Occipital lobe (tissue), 2 donors: ENCODE results near the gene THADA. TPM values are rescaled to one million over a fixed set of nuclear protein-coding genes. Genes with fewer than 3 reads are reported as not detected.

Source experiments
- DNase-seq: peaks from one replicate; lab custom pipeline; 2025; lab: John Stamatoyannopoulos, UW
- total RNA-seq: library from RNA; depleted of rRNA; stranded (reverse); fragments of >200 nt; gene quantifications from one replicate; pipeline ENCODE4 v1.2.3, GENCODE V29; 2014

The THADA gene
- total RNA-seq, 1 donor from 2014 or later: 40.9 TPM

DNA sequence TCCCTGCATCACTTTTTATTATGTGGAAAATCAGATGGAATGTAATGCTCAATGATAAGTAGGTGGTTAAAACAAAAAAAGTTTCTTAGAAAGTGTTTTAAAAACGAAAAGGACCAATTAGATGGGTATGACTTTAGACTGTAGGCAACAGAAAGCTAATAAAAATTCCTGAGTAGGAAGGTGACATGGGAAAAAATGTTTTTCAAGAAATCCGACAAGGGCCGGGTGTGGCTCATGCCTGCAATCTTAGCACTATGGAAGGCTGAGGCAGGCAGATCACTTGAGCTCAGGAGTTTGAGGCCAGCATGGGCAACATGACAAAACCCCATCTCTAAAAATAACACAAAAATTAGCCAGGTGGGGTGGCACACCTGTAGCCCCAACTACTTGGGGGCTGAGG is 126.1 kb downstream of the THADA start:
- no peak for DNase-seq

DNA sequence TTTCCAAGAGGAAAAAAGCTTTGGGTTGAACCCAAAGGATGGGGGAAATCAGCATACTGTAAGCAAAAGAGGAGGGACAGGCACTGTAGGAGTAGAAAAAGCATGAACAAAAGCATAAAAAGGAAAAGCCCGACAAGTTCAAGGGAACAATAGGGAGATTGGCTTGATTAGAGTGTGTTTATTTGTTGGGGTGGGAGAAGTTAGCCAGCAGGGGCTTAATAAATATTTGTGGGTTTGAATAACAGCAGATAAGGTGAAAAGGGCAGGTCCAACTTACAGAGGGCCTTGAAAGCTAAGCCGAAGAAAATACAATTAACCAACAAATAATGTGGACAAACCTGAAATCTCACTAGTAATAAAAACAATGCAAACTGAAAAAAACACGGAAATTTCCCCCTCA is 126.7 kb downstream of the THADA start:
- DNase-seq: no peak

DNA sequence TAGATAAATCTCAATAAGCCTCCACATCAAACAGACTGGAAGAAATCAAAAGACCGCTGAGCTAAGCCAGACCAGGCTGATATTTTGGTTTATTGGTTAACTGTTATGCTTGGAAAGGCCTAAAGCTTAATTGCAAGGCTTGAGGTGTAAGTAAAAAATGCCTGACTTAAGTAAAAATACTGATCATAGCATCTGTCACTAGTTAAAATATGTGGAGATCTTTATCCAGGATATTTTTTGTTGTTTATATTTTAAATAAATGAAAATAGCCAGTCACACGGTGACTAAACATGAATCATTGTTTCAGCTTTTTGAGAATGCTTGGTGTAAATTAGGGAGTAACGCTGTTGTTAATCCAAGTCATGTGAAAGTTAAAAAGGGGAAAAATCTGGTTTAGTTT is 127.9 kb downstream of the THADA start:
- DNase-seq: no peak

DNA sequence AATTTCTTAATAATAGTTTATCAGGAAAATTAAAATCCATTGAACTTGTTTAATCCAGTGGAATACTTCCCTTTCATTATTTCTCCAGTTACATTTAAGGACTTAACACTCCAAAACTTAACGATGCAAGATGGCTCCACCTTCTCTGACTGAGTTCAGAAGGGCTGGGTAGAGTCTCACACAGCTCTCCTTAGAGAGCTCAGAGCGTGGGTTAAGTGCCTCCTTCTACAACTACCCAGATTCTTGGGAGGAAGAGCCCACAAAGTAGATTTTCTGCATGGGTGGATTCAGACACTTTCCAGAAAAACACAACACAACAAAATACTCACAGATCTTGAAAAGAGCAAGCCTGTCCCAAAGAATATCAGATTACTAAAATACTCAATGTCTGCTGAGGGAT is 130.6 kb downstream of the THADA start:
- no peak for DNase-seq

DNA sequence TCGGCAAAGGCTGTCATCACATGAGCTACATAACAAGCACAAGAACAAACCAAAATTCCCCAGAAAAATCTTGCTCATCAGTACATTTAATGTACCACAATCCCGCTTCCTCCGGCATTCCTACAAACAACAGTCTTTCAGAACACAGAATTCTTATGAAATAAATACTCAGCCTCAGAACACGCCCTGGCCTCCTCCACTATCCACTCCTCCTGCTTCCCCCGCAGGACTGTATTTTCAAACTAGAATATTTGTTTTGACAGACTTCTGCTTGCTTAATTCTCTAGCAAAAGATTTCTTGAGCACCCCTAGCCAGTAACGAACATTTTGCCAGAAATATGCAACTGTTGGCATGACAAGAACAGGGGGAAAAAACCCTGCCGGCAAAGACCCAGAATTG is 131.2 kb downstream of the THADA start:
- peak; percentile 7 for DNase-seq

DNA sequence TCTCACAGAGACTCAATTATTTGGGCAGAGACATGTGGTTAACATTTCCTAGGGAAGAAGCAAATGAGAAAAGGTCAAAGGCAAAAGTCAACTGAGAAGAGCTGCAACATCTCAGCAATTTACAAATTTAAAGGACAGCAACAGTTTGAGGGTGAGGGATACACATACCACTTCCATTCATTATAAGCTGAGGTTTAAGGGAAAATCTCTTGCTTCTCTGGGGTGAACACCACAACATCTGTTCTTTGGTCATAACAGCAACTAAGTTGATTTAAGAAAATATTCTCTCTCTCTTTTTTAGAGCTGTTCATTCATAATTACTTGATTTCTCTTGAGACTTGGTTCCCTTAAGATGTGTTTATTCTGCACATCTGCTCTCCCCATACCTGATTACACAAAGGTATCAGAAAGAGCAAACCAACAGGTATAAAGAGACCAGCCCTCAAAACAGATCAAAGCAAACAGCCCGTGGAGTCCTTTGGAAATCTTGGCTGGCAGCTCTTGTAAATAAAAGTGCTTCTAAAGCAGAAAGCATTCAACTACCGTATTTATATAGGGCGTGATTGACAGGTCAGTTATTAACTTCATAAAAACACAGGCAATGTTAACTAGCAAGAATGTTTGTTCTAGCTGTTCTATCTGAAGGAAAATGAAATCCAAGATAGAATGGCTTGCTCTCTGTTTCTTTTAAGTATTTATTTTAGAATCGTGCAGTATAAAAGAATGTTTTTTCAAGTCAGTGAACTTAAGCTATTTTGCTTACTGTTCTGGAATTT is 132.8 kb downstream of the THADA start:
- no peak for DNase-seq

DNA sequence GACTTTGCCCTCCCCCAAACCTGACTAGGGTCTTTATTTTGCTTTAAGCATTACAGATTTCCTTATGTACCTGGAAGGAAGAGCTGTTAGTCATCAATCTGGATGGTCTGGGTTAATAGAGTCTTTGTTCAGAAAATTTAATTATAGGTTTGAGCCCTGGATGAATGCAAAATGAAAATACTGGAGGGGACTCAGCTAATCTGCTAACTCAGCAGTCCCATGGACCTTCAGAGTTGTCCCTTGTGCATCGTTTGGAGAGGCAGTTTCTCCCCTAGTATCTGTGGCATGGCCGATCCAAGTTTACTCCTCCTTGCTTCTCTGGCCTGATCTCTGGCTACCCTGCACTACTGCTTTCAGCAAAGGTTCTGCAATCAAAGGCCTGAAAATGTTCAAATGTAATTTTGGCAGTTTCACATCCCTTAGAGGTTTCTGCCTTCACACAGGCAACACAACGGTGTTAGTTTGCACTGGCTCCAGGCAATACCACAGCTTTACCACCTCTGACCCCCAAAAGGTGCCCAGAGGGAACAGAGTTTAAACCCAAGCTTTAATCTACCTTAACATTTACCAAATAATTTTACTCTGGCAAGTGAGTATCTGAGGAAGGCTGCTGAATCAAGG is 134.3 kb downstream of the THADA start:
- DNase-seq: no peak

DNA sequence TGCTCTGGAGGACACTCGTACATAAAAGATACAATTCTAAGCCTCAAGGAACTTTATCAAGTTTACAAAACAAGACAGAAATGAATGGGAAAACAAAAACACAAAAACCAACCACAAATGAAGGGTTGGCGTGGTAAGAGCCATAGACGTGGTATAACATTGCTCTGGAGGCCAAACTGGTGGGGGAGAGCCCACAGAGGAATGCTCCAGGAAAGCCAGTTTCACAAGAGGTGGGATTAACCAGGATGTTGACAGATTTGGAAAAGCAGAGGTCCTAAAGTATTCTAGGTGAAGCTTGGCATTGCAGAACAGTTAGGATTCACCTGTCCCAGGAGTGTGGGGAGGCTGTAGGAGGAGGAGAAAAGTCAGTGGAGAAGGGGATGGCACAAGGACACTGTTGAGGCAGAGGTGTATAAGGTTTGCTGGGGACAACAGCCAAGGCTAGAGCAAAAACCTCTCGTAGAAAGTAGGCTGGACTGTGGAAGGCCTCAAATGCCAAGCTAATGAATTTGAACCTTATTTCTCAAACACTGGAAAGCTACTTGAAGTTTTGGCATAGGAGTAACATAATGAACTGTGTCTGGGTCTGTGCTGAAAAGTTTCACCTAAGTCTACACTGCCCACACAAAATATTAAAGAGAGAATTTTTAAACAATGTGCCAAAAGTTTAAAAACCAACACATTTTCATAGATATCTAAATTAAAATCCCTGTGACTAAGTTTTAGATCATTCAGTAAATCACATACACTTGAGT is 135.1 kb downstream of the THADA start:
- no peak for DNase-seq

DNA sequence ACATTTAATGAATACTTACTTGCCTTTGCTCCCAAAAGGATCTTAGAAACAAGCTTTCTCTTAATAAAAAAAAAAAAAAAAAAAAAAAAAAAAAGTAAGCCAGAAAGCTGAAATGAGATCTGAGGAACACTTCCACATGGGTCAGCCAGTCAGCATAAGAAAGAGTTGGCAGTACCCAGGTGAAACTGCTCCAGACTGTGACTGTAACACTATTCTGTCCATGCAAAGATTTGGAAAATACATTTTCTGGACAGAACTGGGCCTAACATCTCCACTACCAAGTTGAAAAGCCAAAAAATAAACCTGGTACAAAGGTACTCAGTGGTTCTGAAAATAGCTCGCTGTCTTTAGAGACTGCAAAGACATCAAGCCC is 135.7 kb downstream of the THADA start:
- no peak for DNase-seq

DNA sequence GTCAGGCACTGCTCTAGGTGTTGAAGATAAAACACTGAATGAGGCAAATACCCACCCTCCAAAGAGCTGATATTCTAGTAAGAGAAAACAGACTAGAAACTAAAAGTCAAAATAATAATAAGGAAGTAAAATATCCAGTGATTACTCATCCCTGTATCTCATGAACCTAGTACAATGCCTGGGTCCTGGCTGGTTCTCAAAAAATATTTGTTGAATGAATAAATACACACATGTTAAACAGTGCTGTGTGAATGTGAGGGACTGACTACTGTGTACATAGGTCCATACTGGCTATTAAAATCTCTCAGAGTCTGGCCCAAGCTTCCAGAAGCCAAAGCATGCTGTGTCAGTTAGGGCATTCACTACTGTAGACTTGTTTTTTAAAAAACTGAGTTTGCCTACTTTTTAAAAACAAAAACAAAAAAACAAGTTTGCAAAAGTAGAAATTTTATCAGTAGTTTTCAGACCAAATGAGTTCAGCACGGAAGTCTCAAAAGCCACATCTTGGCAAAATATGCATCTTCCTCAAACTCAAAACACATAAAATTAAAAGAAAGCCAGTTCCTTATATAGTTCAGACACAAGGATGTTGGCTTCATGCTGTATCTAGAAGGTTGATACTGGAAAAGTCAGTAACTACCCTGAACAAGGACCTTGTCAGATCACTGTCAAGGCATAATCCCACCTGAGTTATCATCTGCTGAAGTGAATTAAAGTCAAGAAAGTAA is 136.2 kb downstream of the THADA start:
- no peak for DNase-seq

DNA sequence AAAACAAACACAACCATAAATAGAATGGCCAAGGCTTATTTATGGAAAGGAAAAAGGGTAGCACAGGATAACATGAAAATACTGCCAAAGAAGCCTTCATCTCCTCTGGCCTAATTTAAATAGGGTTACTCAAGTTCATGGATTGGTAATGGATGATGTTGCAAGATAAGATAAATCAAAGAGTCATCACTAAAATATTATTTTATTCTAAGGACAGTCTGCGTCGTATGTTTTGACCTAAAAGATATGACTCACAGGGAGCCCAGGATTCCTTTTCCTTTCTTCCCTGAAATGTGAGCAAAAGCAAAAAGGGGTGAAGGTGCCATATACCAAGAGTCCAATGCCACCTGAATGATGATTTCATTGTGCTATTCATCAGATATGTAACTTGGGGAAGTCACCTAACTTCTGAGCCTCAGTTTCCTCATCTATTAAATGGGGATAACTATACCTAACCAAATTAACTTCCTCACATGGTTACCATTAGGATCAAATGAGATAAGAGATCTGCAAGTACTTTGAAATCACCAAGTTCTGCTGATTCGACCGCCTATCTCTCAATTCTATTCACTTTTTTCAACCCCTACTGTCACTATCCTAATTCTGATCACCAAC is 137.7 kb downstream of the THADA start:
- no peak for DNase-seq

DNA sequence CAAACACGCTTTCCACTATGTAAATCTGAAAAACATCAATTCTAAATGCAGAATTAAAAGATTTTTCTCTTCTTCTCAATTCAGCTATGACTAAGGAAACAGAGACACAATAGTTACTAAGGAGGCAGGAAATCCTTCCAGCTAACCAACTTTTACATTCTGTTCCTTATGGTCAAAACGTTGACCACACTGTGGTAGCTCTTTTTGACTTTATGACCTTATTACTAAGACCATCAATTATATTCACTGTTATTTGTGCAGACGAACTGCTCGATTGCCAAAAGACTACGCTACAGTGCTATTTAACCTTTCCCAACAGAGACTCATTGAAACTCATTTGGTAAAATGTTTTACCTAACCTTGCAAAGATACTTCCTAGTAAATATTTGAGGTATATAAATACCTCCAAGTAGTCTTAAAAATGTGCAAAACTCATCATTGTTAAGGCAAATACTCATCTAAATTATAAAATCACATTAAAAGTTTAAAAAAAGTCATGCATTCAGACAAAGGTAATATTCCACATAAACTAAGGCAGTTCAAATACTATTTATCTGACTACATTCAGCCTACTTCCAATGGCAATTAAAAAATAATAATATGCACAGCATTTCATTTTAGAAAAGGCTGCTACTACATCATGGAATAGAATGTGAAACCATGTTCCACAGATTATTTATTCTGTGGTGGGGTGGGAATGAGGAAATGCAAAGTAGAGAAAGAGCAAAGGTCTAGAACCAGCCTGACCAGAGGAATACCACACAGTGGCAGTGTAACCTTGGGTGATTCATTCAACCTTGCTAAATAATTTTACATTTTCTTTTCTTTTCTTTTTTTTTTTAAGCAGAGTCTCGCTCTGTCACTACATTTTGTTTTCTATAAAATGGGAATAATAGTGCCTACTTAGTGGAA is 139.9 kb downstream of the THADA start:
- DNase-seq: no peak

DNA sequence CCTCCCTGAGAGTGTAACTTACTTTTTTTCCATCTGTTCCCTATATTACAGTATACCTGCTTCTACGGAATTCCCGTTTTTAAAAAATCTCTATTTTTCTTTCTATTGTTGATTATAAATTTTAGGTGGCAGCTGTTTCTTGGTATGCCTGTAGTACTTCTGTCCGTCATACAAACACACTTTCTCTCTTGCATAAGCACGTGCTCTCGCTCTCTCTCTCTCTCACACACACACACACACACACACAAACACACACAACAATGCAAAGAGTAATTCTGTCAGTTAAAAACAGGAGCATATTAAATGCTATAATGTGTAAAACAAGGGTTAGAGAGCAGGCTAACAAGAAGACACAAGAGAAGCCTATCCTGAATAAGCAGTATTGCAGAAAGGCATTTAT is 140.5 kb downstream of the THADA start:
- DNase-seq: no peak

DNA sequence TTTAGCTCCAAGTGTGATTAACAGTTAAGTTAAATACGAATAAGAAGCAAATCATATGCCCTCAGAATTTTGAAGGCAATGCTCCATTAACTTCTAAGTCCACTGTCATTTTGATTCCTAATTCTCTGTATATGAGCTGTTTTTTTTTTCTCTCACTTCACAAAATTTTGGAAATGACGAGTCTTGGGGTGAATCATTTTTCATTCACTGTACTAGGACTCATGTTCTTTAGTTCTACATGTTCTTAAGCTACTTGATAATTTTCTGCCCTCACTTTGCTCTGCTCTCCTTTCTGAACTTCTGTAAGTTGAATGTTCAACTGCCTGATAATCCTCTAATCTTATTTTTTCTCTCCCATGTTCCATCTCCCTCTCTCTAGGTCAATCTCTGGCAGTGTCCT is 141.0 kb downstream of the THADA start:
- DNase-seq: no peak

DNA sequence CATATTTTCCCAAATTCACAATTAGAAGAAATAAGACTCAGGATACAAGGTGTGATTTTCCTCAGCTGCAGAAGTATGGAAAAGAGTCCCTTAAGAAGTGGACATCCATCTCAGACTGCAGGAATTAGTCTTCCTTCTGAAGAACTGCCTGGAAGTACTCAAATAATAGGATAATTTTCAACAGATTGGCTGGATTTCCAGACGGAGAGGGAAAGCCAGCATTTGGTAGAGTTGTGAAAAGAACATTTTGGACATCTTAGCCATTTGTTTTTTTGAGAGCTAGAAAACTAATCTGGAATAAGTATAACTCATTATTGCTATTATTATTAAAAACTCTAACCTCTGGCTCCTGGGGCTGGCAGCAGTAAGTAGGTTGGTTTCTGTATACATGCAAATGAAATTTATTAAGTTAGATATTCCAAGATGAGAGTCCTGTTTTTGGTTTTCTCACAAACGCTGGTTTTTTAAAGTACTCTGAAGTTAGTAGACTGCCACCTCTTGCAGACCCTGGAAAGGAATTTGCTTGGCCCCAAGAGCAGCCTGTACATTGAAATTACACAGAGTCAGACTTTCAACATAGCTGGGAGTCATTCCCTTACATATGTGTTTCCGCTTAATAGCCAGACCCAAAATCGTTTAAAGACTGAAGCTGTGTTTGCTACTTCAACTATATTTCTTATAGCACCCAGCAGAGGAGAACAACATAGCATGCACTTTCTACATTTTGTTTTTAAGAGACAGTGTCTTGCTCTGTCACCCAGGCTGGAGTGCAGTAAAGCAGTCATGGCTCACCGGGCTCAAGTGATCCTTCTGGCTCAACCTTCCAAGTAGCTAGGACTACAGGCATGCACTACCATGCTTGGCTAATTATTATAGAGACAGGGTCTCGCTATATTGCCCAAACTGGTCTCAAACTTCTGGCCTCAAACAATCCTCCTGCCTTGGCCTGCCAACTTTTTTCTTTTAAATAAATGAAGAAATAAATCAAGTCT is 142.4 kb downstream of the THADA start:
- no peak for DNase-seq

DNA sequence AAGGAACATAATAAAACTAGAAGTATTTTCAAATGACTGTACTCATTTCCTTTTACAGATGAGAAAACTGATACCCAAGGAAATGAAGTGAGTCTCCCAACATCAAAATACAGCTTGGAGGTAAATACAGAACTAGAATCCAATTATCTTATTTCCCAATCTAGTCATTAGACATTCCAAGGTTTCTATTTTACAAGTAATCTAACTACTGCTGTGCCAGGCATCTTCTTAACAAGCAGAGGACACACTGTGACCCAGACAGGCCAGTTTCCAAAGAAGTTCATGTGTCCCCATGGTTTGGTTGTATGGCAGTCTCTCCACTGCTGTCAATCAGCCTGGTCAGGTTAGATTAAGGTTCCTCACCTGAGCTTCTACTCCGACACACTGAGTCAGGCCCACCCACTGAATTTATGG is 143.5 kb downstream of the THADA start:
- DNase-seq: no peak

DNA sequence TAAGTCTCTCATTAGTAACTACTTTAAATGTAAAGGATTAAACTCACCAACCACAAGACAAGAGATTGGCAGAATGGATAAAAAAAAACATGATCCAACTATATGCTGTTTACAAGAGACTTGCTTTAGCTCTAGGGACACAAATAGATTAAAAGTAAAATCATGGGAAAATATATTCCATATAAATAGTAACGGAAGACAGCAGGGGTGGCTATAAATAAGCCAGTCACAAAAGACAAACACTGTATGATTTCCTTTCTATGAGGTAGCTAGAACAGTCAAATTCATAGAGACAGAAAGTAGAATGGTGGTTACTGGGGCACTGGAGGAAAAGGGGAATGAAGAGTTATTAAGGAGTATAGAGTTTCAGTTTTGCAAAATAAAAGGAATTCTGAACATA is 145.2 kb downstream of the THADA start:
- no peak for DNase-seq

DNA sequence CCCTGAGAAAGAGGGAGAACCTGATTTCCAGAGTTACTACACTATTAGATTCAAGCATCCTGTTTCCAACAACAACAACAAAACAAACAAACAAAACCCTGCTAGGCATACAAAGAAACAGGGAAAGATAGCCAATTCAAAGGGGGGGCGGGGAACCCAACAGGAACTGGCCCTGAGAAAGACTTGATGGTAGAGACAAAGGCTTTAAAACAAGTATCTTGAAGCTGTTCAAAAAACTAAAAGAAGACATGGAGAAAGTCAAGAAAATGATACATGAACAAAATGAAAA is 147.1 kb downstream of the THADA start:
- no peak for DNase-seq

DNA sequence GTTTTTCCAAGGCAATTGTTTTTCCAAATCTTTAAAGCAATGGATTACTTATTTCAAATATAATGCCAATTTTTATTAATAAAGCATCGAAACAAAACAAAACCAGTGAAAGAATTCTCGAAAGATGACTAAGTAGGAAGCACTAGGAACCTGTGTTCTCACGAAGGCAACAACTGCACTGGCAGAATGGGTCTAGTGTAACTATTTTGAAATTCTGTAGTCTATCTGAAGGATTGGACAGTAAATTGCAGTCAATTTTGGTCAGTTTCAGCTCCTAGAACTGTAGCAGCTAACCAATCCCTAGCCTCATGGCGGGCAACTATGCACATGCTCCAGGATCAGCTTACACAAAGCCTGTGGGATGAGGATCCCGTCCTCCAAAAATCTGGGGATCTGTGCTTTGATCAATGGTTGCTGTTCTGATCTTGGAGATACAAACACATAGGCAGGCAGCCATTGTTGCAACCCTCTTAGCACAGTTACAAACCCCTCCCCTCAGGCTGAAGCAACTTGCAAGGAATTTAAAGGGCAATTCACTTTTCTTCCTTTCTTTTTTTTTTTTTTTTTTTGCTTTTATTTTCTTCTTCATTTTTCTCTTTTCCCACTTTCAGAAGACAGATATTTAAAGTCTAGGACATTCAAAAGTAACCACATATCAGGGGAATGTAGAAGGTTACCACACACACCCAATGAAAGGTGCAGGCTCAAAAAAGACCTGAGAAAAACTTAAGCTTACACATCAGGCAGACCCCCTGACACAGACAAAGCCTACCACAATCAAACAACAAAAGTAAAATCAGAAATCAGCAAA is 147.6 kb downstream of the THADA start:
- no peak for DNase-seq
